Fibroblast of lung (primary cell): ENCODE results near the gene IFNGR1.

Experiments
- CTCF ChIP-seq, 2 donors: IDR thresholded peaks in 1 of 2; conservative IDR thresholded peaks in 1 of 2; 1 replicate in 1 of 2; 2 replicates in 1 of 2; pipeline ENCODE4 v1.5.1; 2011 to 2012; ENCODE audit warnings: low read length in 2 of 2, control low read depth in 1 of 2, inconsistent platforms in 1 of 2, low read depth in 1 of 2, mild to moderate bottlenecking in 1 of 2
- EZH2 ChIP-seq: IDR thresholded peaks from 2 replicates; pipeline ENCODE4 v1.5.1; 2012; ENCODE audit warnings: low read length, control low read depth, mild to moderate bottlenecking; ENCODE audit errors: missing control alignments

GRCh38 chr6:137182654-137183073, 36.5 kb downstream of the IFNGR1 start:
- TF ChIP-seq EZH2 (no peak), CTCF (conservative IDR thresholded peaks at IDR 0.05 in 1 of 2, IDR thresholded peaks at IDR 0.05 in 1 of 2; ENCODE audit: low read depth in 1 of 2, low read length in 2 of 2) (no peak)
